ENCODE data around the gene ANKRD33. TPM values are rescaled to one million over a fixed set of nuclear protein-coding genes. Genes with fewer than 3 reads are reported as not detected.

ANKRD33 gene
- total RNA-seq, 1 experiment from 2014 or later = 0.81 TPM

DNA sequence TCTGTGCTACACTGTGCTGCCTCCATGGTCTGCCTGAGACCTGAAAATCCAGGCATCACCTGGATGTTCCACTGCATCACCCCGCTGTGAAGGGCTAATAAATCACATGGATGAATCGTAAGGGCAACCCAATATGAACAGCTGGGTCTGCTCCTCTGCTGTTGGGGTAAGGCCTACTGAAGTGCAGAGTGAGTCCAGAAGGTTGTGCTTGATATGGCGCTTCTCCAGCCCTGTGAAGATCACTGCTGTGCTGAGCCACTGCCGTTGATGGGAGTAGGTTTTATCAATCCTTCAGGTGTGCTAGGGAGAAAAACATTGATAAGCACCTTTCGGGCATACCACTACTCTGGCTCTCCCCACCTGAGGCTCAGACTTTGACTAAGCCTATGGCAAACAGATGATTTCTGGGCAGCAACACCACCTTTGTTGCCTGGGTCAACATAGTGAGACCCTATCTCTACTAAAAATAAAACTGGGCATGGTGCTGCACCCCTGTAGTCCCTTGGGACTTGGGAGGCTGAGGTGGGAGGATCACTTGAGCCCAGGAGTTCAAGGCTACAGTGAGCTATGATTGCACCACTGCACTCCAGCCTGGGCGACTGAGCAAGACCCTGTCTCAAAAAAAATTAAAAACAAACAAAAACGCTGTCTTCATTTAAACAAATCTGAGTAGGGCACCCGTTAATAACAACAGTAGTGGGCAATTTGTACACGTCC lies 21.1 kb downstream of the ANKRD33 start:
- peaks cover 3% of the 10 kb centered on the region for H4K20me1 ChIP-seq (ENCODE audit: control insufficient read depth, insufficient read depth, insufficient read length)
- no peak overlapping the region for H2AK5ac ChIP-seq (ENCODE audit: insufficient read length, low read length)
- no peak overlapping the region for H2BK120ac ChIP-seq (ENCODE audit: low read depth, low read length, poor library complexity, severe bottlenecking)
- no peaks in the 10 kb centered on the region for H3K9me3 ChIP-seq (ENCODE audit: control insufficient read depth, low read depth, low read length)
- peaks cover 18% of the 10 kb centered on the region for H3K27me3 Mint-ChIP-seq (ENCODE audit: low read depth)
- H3K4ac ChIP-seq (ENCODE audit: low read depth, low read length) = no peak overlapping the region
- no peak overlapping the region for H2BK20ac ChIP-seq (ENCODE audit: low read depth, low read length, poor library complexity, severe bottlenecking)
- H3K14ac ChIP-seq (ENCODE audit: insufficient read depth, low read length) = no peak overlapping the region
- no peaks in the 10 kb centered on the region for H3K23me2 ChIP-seq (ENCODE audit: insufficient read length, low read depth, low read length, poor library complexity, severe bottlenecking)
- no peak overlapping the region for H2BK15ac ChIP-seq (ENCODE audit: low read depth, low read length)
- peaks cover 2% of the 10 kb centered on the region; the same call in 1 of the 2 replicates for H3K4me1 ChIP-seq (ENCODE audit: insufficient read depth, low read length)
- peaks cover 12 to 30% of the 10 kb centered on the region in 2 experiments for H3K4me1 Mint-ChIP-seq
- H3K4me3 Mint-ChIP-seq = no peak overlapping the region
- no peak overlapping the region for H3K18ac ChIP-seq (ENCODE audit: insufficient read length, low read depth, low read length)
- no peak for DNase-seq
- no peaks in the 10 kb centered on the region for H3K36me3 Mint-ChIP-seq (ENCODE audit: insufficient read depth in 1 of 3, low read depth in 3 of 3)
- no peaks in the 10 kb centered on the region for H3K79me2 ChIP-seq (ENCODE audit: insufficient read depth, low read length)
- no peak overlapping the region for H3K23ac ChIP-seq (ENCODE audit: insufficient read length, low read depth, low read length)
- H3K79me1 ChIP-seq (ENCODE audit: insufficient read depth, low read depth, low read length, poor library complexity, severe bottlenecking) = no peaks in the 10 kb centered on the region
- H3K27ac Mint-ChIP-seq = peak overlapping the region in 1 of 3 experiments; percentile 52; a peak in 1 of 7 replicates
- WGBS (ENCODE audit: extremely low coverage, insufficient read length, low lambda C conversion rate) = no CpG with 5 or more reads among the region's 9 CpGs
- no peak overlapping the region for H2AFZ ChIP-seq (ENCODE audit: low read length)
- H4K8ac ChIP-seq (replicated peaks; ENCODE audit: insufficient read length, low read depth, low read length) = no peak overlapping the region
- H3K27ac ChIP-seq (ENCODE audit: insufficient read length, low read depth, low read length) = no peak overlapping the region
- H4K91ac ChIP-seq (ENCODE audit: insufficient read length, low read depth, low read length) = no peak overlapping the region
- H3K56ac ChIP-seq (ENCODE audit: insufficient read length, low read depth, low read length) = no peak overlapping the region
- H3K27me3 ChIP-seq (ENCODE audit: insufficient read depth, low read length) = peaks cover 5% of the 10 kb centered on the region; the same call in 1 of the 2 replicates
- H3K9ac ChIP-seq (ENCODE audit: extremely low read depth, insufficient read length, low read length) = no peak overlapping the region
- no peak overlapping the region for H2BK12ac ChIP-seq (ENCODE audit: insufficient read length, low read depth, low read length)
- no peak overlapping the region for H4K5ac ChIP-seq (ENCODE audit: insufficient read length, low read depth, low read length)
- TF ChIP-seq, protein P1, sequence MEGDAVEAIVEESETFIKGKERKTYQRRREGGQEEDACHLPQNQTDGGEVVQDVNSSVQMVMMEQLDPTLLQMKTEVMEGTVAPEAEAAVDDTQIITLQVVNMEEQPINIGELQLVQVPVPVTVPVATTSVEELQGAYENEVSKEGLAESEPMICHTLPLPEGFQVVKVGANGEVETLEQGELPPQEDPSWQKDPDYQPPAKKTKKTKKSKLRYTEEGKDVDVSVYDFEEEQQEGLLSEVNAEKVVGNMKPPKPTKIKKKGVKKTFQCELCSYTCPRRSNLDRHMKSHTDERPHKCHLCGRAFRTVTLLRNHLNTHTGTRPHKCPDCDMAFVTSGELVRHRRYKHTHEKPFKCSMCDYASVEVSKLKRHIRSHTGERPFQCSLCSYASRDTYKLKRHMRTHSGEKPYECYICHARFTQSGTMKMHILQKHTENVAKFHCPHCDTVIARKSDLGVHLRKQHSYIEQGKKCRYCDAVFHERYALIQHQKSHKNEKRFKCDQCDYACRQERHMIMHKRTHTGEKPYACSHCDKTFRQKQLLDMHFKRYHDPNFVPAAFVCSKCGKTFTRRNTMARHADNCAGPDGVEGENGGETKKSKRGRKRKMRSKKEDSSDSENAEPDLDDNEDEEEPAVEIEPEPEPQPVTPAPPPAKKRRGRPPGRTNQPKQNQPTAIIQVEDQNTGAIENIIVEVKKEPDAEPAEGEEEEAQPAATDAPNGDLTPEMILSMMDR (conservative IDR thresholded peaks at IDR 0.05) = no peak
- no peak overlapping the region for H3T11ph ChIP-seq (ENCODE audit: low read length)
- H2BK5ac ChIP-seq (ENCODE audit: insufficient read length, low read length) = no peak overlapping the region
- H3K9me3 Mint-ChIP-seq = no peaks in the 10 kb centered on the region
- no peak overlapping the region for H3K4me2 ChIP-seq (ENCODE audit: insufficient read depth, insufficient read length, low read length)

Data from H9 (cell line).